CD14-positive monocyte (primary cell): Measurements from ENCODE around the gene LRBA. TPM values are rescaled to one million over a fixed set of nuclear protein-coding genes. Genes with fewer than 3 reads are reported as not detected.

Source experiments
- DNase-seq, 3 donors: peaks; one replicate each; pipeline ENCODE4 v3.0.0-alpha.2; 2011 to 2022
- H2AFZ ChIP-seq: 2 replicates; pipeline ENCODE4 v1.6.0; 2012; ENCODE audit warnings: mild to moderate bottlenecking, low read depth, low read length, inconsistent platforms; ENCODE audit not compliant: insufficient read depth, poor library complexity, severe bottlenecking
- H3K27ac ChIP-seq, 2 donors: 1 replicate in 1 of 2; 2 replicates in 1 of 2; pipeline ENCODE4 v1.5.1; 2012 to 2013; ENCODE audit warnings: low read length in 2 of 2, control low read depth in 1 of 2, inconsistent platforms in 1 of 2, low read depth in 1 of 2, mild to moderate bottlenecking in 1 of 2
- H3K27me3 ChIP-seq, 2 donors: one replicate each; pipeline versions ENCODE4 v1.6.0 to v1.6.1; 2011 to 2013; ENCODE audit warnings: low read length in 2 of 2; ENCODE audit not compliant: control insufficient read depth in 2 of 2, insufficient read depth in 2 of 2
- H3K36me3 ChIP-seq, 2 donors: replicated peaks in 1 of 2; 1 replicate in 1 of 2; 2 replicates in 1 of 2; pipeline versions ENCODE4 v1.5.1 to v1.6.1; 2012 to 2013; ENCODE audit warnings: low read length in 2 of 2, control low read depth in 1 of 2, inconsistent platforms in 1 of 2, mild to moderate bottlenecking in 1 of 2; ENCODE audit not compliant: insufficient read depth in 2 of 2, control insufficient read depth in 1 of 2
- H3K4me1 ChIP-seq, 2 donors: 1 replicate in 1 of 2; 2 replicates in 1 of 2; pipeline versions ENCODE4 v1.5.1 to v1.6.1; 2012 to 2013; ENCODE audit warnings: low read length in 2 of 2, control low read depth in 1 of 2, inconsistent platforms in 1 of 2, mild to moderate bottlenecking in 1 of 2, moderate library complexity in 1 of 2; ENCODE audit not compliant: insufficient read depth in 2 of 2, control insufficient read depth in 1 of 2
- H3K4me2 ChIP-seq: replicated peaks from 2 replicates; pipeline ENCODE3; 2012; ENCODE audit warnings: low read length, moderate library complexity, mild to moderate bottlenecking; ENCODE audit not compliant: poor library complexity, severe bottlenecking; ENCODE audit errors: extremely low read depth
- H3K4me3 ChIP-seq, 3 experiments: fragments of 200-600 bp in 1 of 3; sonication (generic) in 1 of 3; replicated peaks in 1 of 3; 1 replicate in 2 of 3; 2 replicates in 1 of 3; pipeline ENCODE4 v1.5.1; 2011 to 2013; ENCODE audit warnings: low read length in 3 of 3, mild to moderate bottlenecking in 3 of 3, control low read depth in 2 of 3, low read depth in 2 of 3, inconsistent platforms in 1 of 3, moderate library complexity in 1 of 3
- H3K79me2 ChIP-seq: 2 replicates; pipeline ENCODE4 v1.6.0; 2012; ENCODE audit warnings: mild to moderate bottlenecking, control low read depth, inconsistent platforms, low read length, moderate library complexity; ENCODE audit not compliant: insufficient read depth
- H3K9ac ChIP-seq: 2 replicates; pipeline ENCODE4 v1.6.0; 2017; ENCODE audit warnings: low read length, mild to moderate bottlenecking; ENCODE audit not compliant: insufficient read depth, poor library complexity, severe bottlenecking
- H3K9me3 ChIP-seq, 2 donors: replicated peaks in 1 of 2; 1 replicate in 1 of 2; 2 replicates in 1 of 2; pipeline versions ENCODE4 v1.5.1 to v1.6.1; 2012 to 2013; ENCODE audit warnings: low read length in 2 of 2, control low read depth in 1 of 2; ENCODE audit not compliant: control insufficient read depth in 1 of 2, insufficient read depth in 1 of 2
- H4K20me1 ChIP-seq: 2 replicates; pipeline ENCODE4 v1.6.0; 2012; ENCODE audit warnings: mild to moderate bottlenecking, low read length, control low read depth, moderate library complexity; ENCODE audit not compliant: insufficient read depth
- H3K27ac Mint-ChIP-seq, 7 donors: one replicate each; pipeline ENCODE4 v1.8.0; 2020; ENCODE audit warnings: mild to moderate bottlenecking in 7 of 7, mixed read lengths in 7 of 7, moderate library complexity in 6 of 7, inconsistent platforms in 2 of 7
- H3K27me3 Mint-ChIP-seq, 3 donors: one replicate each; pipeline ENCODE4 v1.8.0; 2021 to 2022; ENCODE audit warnings: low read depth in 3 of 3, mild to moderate bottlenecking in 3 of 3, mixed read lengths in 3 of 3, moderate library complexity in 3 of 3, inconsistent platforms in 1 of 3
- H3K36me3 Mint-ChIP-seq, 2 donors: one replicate each; pipeline ENCODE4 v1.8.0; 2020; ENCODE audit warnings: mixed read lengths in 2 of 2, inconsistent platforms in 1 of 2, mild to moderate bottlenecking in 1 of 2
- H3K4me1 Mint-ChIP-seq: one replicate; pipeline ENCODE4 v1.8.0; 2020; ENCODE audit warnings: mild to moderate bottlenecking, mixed read lengths
- H3K4me3 Mint-ChIP-seq, 2 donors: one replicate each; pipeline ENCODE4 v1.8.0; 2020; ENCODE audit warnings: mild to moderate bottlenecking in 2 of 2, mixed read lengths in 2 of 2, moderate library complexity in 1 of 2
- H3K9me3 Mint-ChIP-seq, 7 donors: one replicate each; pipeline ENCODE4 v1.8.0; 2020 to 2022; ENCODE audit warnings: mixed read lengths in 7 of 7, mild to moderate bottlenecking in 6 of 7, moderate library complexity in 6 of 7, inconsistent platforms in 2 of 7
- WGBS: methylation state at CpG from one replicate; pipeline ENCODE4 v1.1.5; 2013; ENCODE audit warnings: missing lambda C conversion rate; ENCODE audit not compliant: insufficient coverage; 5-methylcytosine and 5-hydroxymethylcytosine counted together
- intact Hi-C, 2 donors: fragments of 100-400 bp; cut with micrococcal nuclease; formaldehyde crosslinking; loops; one replicate each; pipeline versions ENCODE4 v1.15.0 to v1.15.1; 2023
- polyA plus RNA-seq, 3 donors: library from polyadenylated mRNA; depleted of rRNA in 1 of 3; unstranded in 2 of 3; stranded (reverse) in 1 of 3; fragments of 300-500 nt in 2 of 3; fragments of >200 nt in 1 of 3; fragmentation: Illumina TruSeq in 2 of 3; gene quantifications; 1 replicate in 2 of 3; 2 replicates in 1 of 3; pipeline ENCODE4 v1.2.3, GENCODE V29; 2012 to 2021
- TF ChIP-seq, protein P1 (sequence below): fragments of 200-600 bp; IDR thresholded peaks from one replicate; pipeline ENCODE4 v1.8.0; 2022; ENCODE audit warnings: antibody characterized with exemption, mild to moderate bottlenecking

LRBA gene
- polyA plus RNA-seq, 3 donors: 1.5 to 5.5 (median 4.4) TPM

DNA sequence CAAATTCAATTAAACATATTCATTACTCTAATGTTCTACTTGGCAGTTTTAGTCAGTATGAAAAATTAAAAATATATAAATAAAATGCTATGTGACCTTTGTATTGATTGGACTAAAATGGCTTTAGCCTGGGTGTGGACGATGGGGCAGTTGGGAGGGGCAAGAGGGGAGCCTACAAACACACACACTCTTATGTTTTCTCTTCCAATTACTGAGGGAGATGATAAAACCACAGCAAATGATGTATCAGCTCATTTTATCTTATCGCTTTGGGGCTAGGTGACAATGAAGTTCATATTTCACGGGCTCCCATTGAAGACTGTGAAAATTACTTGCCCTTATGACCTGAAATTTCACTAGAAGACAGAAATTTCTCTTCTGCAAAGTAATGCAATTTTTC is 517.5 kb downstream of the LRBA start:
- H3K4me1 ChIP-seq: no peaks in the 10 kb centered on the region
- WGBS: 100% methylated on average over 2 of the region's 3 CpGs
- no peaks in the 10 kb centered on the region for H3K27me3 ChIP-seq
- no peaks in the 10 kb centered on the region for H3K36me3 Mint-ChIP-seq
- no peaks in the 10 kb centered on the region for H3K79me2 ChIP-seq
- H3K36me3 ChIP-seq: no peaks in the 10 kb centered on the region
- H3K9me3 ChIP-seq: peaks cover 0 to 2% of the 10 kb centered on the region in 2 donors
- no peak overlapping the region for H3K4me3 ChIP-seq
- H3K4me2 ChIP-seq: no peak overlapping the region
- no peaks in the 10 kb centered on the region for H3K27me3 Mint-ChIP-seq
- H3K9me3 Mint-ChIP-seq: peaks cover 0 to 8% (median 6%) of the 10 kb centered on the region in 7 donors
- no peak overlapping the region for H3K4me3 Mint-ChIP-seq
- H3K9ac ChIP-seq: no peak overlapping the region
- no peak overlapping the region for H3K27ac ChIP-seq
- TF ChIP-seq, protein P1, sequence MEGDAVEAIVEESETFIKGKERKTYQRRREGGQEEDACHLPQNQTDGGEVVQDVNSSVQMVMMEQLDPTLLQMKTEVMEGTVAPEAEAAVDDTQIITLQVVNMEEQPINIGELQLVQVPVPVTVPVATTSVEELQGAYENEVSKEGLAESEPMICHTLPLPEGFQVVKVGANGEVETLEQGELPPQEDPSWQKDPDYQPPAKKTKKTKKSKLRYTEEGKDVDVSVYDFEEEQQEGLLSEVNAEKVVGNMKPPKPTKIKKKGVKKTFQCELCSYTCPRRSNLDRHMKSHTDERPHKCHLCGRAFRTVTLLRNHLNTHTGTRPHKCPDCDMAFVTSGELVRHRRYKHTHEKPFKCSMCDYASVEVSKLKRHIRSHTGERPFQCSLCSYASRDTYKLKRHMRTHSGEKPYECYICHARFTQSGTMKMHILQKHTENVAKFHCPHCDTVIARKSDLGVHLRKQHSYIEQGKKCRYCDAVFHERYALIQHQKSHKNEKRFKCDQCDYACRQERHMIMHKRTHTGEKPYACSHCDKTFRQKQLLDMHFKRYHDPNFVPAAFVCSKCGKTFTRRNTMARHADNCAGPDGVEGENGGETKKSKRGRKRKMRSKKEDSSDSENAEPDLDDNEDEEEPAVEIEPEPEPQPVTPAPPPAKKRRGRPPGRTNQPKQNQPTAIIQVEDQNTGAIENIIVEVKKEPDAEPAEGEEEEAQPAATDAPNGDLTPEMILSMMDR: no peak
- H3K27ac Mint-ChIP-seq: no peak overlapping the region
- H3K4me1 Mint-ChIP-seq: peaks cover 7% of the 10 kb centered on the region
- no peaks in the 10 kb centered on the region for H4K20me1 ChIP-seq
- H2AFZ ChIP-seq: no peak overlapping the region
- intact Hi-C loops: no loop called here
- no peak for DNase-seq

DNA sequence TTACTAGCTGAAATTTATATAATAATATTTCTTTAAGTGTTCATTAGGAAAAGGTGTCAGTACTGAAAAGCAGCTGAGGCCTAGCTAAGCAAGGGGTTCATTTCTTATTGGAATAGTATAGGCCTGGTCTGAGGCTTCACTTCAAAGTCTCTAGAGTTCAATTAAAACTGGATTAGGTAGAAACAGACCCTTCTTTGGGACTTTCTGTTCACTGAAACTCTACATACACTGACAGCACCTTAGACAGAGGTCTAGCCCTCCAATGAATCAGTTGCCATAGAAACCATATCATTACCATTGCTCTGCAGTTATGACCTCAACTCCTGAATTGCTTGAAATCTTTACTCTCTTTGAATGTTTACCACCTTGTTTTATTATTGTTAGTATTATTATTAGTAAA is 519.5 kb downstream of the LRBA start:
- Histone ChIP-seq H3K79me2 (no peaks in the 10 kb centered on the region), H3K27ac (no peak overlapping the region), H3K4me2 (no peak overlapping the region), H4K20me1 (no peaks in the 10 kb centered on the region), H3K27me3 (no peaks in the 10 kb centered on the region), H3K4me3 (no peak overlapping the region), H3K36me3 (no peaks in the 10 kb centered on the region), H2AFZ (no peak overlapping the region), H3K9ac (no peak overlapping the region), H3K9me3 (no peaks in the 10 kb centered on the region), H3K4me1 (no peaks in the 10 kb centered on the region)
- no peaks in the 10 kb centered on the region for H3K27me3 Mint-ChIP-seq
- DNase-seq: no peak
- peaks cover 0 to 5% (median 0%) of the 10 kb centered on the region in 7 donors for H3K9me3 Mint-ChIP-seq
- no peaks in the 10 kb centered on the region for H3K4me1 Mint-ChIP-seq
- TF ChIP-seq, protein P1: no peak
- H3K36me3 Mint-ChIP-seq: no peaks in the 10 kb centered on the region
- intact Hi-C loops: no loop called here
- no peak overlapping the region for H3K4me3 Mint-ChIP-seq
- no peak overlapping the region for H3K27ac Mint-ChIP-seq
